ENCODE data around the gene ZNF778. TPM values are rescaled to one million over a fixed set of nuclear protein-coding genes. Genes with fewer than 3 reads are reported as not detected.

Gene ZNF778
- total and polyA plus RNA-seq, 12 donors = 1.9 to 20.5 (median 8.4) TPM

- Histone ChIP-seq H3K27me3 (no peaks in the 10 kb centered on the region), H3K27ac (peak overlapping the region in 2 of 5 donors; percentile 12 to 30), H3K4me3 (no peak overlapping the region), H3K9me3 (replicated peaks in 1 of 3) (no peaks in the 10 kb centered on the region), H3K4me1 (replicated peaks in 1 of 2) (peaks cover 0 to 9% of the 10 kb centered on the region in 2 donors), H3K36me3 (replicated peaks in 1 of 2) (peaks cover 0 to 64% of the 10 kb centered on the region in 2 donors)
- intact Hi-C loops (cut with DNase I) = no loop called here
- WGBS, 4 donors = 84 to 85% (median 85%) methylated on average over 9 of the region's 9 CpGs
- DNase-seq = no peak
- TF ChIP-seq POLR2A (IDR thresholded peaks at IDR 0.05) (no peak), CTCF (IDR thresholded peaks at IDR 0.05) (no peak)
Measured at GRCh38 chr16:89277049-89277448, 59.5 kb downstream of the ZNF778 start.

GRCh38 chr16:89277641-89278341, 60.3 kb downstream of the ZNF778 start:
- DNase-seq = no peak
- intact Hi-C loops (cut with DNase I) = no loop called here
- whole genome bisulfite sequencing, 4 donors = 74 to 78% (median 76%) methylated on average over 23 to 33 of the region's 33 CpGs
- Histone ChIP-seq H3K4me3 (no peak overlapping the region), H3K36me3 (replicated peaks in 1 of 2) (peaks cover 0 to 69% of the 10 kb centered on the region in 2 donors), H3K4me1 (replicated peaks in 1 of 2) (peaks cover 0 to 9% of the 10 kb centered on the region in 2 donors), H3K27ac (peak overlapping the region in 2 of 5 donors; percentile 12 to 30), H3K27me3 (no peaks in the 10 kb centered on the region), H3K9me3 (replicated peaks in 1 of 3) (no peaks in the 10 kb centered on the region)
- TF ChIP-seq CTCF (IDR thresholded peaks at IDR 0.05) = no peak
- no peak for TF ChIP-seq POLR2A (IDR thresholded peaks at IDR 0.05)

GRCh38 chr16:89278441-89279240, 61.1 kb downstream of the ZNF778 start:
- H3K27me3 ChIP-seq = no peaks in the 10 kb centered on the region
- no peak for TF ChIP-seq CTCF (IDR thresholded peaks at IDR 0.05)
- peaks cover 0 to 9% of the 10 kb centered on the region in 2 donors for H3K4me1 ChIP-seq (replicated peaks in 1 of 2)
- H3K4me3 ChIP-seq = no peak overlapping the region
- 89 to 93% (median 91%) methylated on average over 34 to 36 of the region's 36 CpGs for WGBS, 4 donors
- intact Hi-C loops (cut with DNase I) = no loop called here
- DNase-seq = no peak
- H3K9me3 ChIP-seq (replicated peaks in 1 of 3) = no peaks in the 10 kb centered on the region
- H3K36me3 ChIP-seq (replicated peaks in 1 of 2) = peaks cover 0 to 69% of the 10 kb centered on the region in 2 donors
- H3K27ac ChIP-seq = peak overlapping the region in 1 of 5 donors; percentile 30

- H3K27ac ChIP-seq = no peak overlapping the region
- H3K4me3 ChIP-seq = no peak overlapping the region
- TF ChIP-seq CTCF (IDR thresholded peaks at IDR 0.05) (no peak), POLR2A (IDR thresholded peaks at IDR 0.05) (no peak)
- no peak for DNase-seq
- no peaks in the 10 kb centered on the region for H3K9me3 ChIP-seq (replicated peaks in 1 of 3)
- no peaks in the 10 kb centered on the region for H3K27me3 ChIP-seq
- peaks cover 0 to 9% of the 10 kb centered on the region in 2 donors for H3K4me1 ChIP-seq (replicated peaks in 1 of 2)
- intact Hi-C loops (cut with DNase I) = no loop called here
- H3K36me3 ChIP-seq (replicated peaks in 1 of 2) = peaks cover 0 to 67% of the 10 kb centered on the region in 2 donors
- 93 to 98% (median 95%) methylated on average over 11 to 64 of the region's 65 CpGs for WGBS, 4 donors
Measured at GRCh38 chr16:89279666-89280481, 62.4 kb downstream of the ZNF778 start.
